ENCODE data around the gene RCC2.

The RCC2 gene

GRCh38 chr1:17423781-17424245, 15.7 kb downstream of the RCC2 start:
- no peaks in the 10 kb centered on the region for H3K79me2 ChIP-seq
- no peak overlapping the region for H3K27ac ChIP-seq
- no peaks in the 10 kb centered on the region for H3K9me3 ChIP-seq (ENCODE audit: control insufficient read depth, low read length)
- no peaks in the 10 kb centered on the region for H3K36me3 ChIP-seq (ENCODE audit: control insufficient read depth, insufficient read depth, low read length)
- H3K4me1 ChIP-seq, result no peaks in the 10 kb centered on the region
- no peak overlapping the region for H2AFZ ChIP-seq
- no peak overlapping the region for H3K4me3 ChIP-seq (ENCODE audit: low read depth, low read length)
- no peak overlapping the region for H3K4me2 ChIP-seq (ENCODE audit: low read length)
- no peak for TF ChIP-seq CTCF (IDR thresholded peaks at IDR 0.05)
- no peaks in the 10 kb centered on the region for H3K27me3 ChIP-seq (ENCODE audit: control insufficient read depth, insufficient read depth, low read length)
- H3K9ac ChIP-seq, result no peak overlapping the region

- Histone ChIP-seq H3K4me1 (no peaks in the 10 kb centered on the region), H3K9ac (no peak overlapping the region), H3K27me3 (ENCODE audit: control insufficient read depth, insufficient read depth, low read length) (no peaks in the 10 kb centered on the region), H3K4me3 (ENCODE audit: low read depth, low read length) (no peak overlapping the region), H3K9me3 (ENCODE audit: control insufficient read depth, low read length) (no peaks in the 10 kb centered on the region), H3K36me3 (ENCODE audit: control insufficient read depth, insufficient read depth, low read length) (no peaks in the 10 kb centered on the region), H3K79me2 (no peaks in the 10 kb centered on the region), H2AFZ (no peak overlapping the region), H3K27ac (no peak overlapping the region), H3K4me2 (ENCODE audit: low read length) (no peak overlapping the region)
- TF ChIP-seq CTCF (IDR thresholded peaks at IDR 0.05), result no peak
These were observed 17.0 kb downstream of the RCC2 start for GRCh38 chr1:17422461-17422860.

GRCh38 chr1:17420391-17420918, 19.0 kb downstream of the RCC2 start:
- Histone ChIP-seq H3K4me3 (ENCODE audit: low read depth, low read length) (no peak overlapping the region), H3K9ac (no peak overlapping the region), H2AFZ (no peak overlapping the region), H3K27ac (no peak overlapping the region), H3K4me2 (ENCODE audit: low read length) (no peak overlapping the region), H3K27me3 (ENCODE audit: control insufficient read depth, insufficient read depth, low read length) (no peaks in the 10 kb centered on the region), H3K9me3 (ENCODE audit: control insufficient read depth, low read length) (no peaks in the 10 kb centered on the region), H3K36me3 (ENCODE audit: control insufficient read depth, insufficient read depth, low read length) (no peaks in the 10 kb centered on the region), H3K79me2 (peaks cover 2% of the 10 kb centered on the region), H3K4me1 (no peaks in the 10 kb centered on the region)
- TF ChIP-seq CTCF (IDR thresholded peaks at IDR 0.05), result no peak

- no peaks in the 10 kb centered on the region for H3K27me3 ChIP-seq (ENCODE audit: control insufficient read depth, insufficient read depth, low read length)
- H3K4me3 ChIP-seq (ENCODE audit: low read depth, low read length), result no peak overlapping the region
- no peaks in the 10 kb centered on the region for H3K4me1 ChIP-seq
- no peak overlapping the region for H3K4me2 ChIP-seq (ENCODE audit: low read length)
- no peak overlapping the region for H2AFZ ChIP-seq
- peaks cover 2% of the 10 kb centered on the region for H3K79me2 ChIP-seq
- H3K9me3 ChIP-seq (ENCODE audit: control insufficient read depth, low read length), result no peaks in the 10 kb centered on the region
- H3K36me3 ChIP-seq (ENCODE audit: control insufficient read depth, insufficient read depth, low read length), result no peaks in the 10 kb centered on the region
- TF ChIP-seq CTCF (IDR thresholded peaks at IDR 0.05), result peak; percentile 97
- no peak overlapping the region for H3K9ac ChIP-seq
- H3K27ac ChIP-seq, result no peak overlapping the region
These were observed 19.7 kb downstream of the RCC2 start for GRCh38 chr1:17419626-17420328.

GRCh38 chr1:17416389-17416788, 23.1 kb downstream of the RCC2 start:
- Histone ChIP-seq H3K4me3 (ENCODE audit: low read depth, low read length) (no peak overlapping the region), H3K27me3 (ENCODE audit: control insufficient read depth, insufficient read depth, low read length) (no peaks in the 10 kb centered on the region), H3K79me2 (peaks cover 2% of the 10 kb centered on the region), H3K9me3 (ENCODE audit: control insufficient read depth, low read length) (no peaks in the 10 kb centered on the region), H3K4me1 (no peaks in the 10 kb centered on the region), H2AFZ (no peak overlapping the region), H3K36me3 (ENCODE audit: control insufficient read depth, insufficient read depth, low read length) (no peaks in the 10 kb centered on the region), H3K9ac (no peak overlapping the region), H3K4me2 (ENCODE audit: low read length) (no peak overlapping the region), H3K27ac (no peak overlapping the region)
- TF ChIP-seq CTCF (IDR thresholded peaks at IDR 0.05), result no peak
